CD14-positive monocyte (primary cell): ENCODE measurements around the gene AOPEP. TPM values are rescaled to one million over a fixed set of nuclear protein-coding genes. Genes with fewer than 3 reads are reported as not detected.

ENCODE experiments used
- DNase-seq, 3 donors: peaks; one replicate each; pipeline ENCODE4 v3.0.0-alpha.2; 2011 to 2022
- H2AFZ ChIP-seq: 2 replicates; pipeline ENCODE4 v1.6.0; 2012; ENCODE audit warnings: mild to moderate bottlenecking, low read depth, low read length, inconsistent platforms; ENCODE audit not compliant: insufficient read depth, poor library complexity, severe bottlenecking
- H3K27ac ChIP-seq, 2 donors: 1 replicate in 1 of 2; 2 replicates in 1 of 2; pipeline ENCODE4 v1.5.1; 2012 to 2013; ENCODE audit warnings: low read length in 2 of 2, control low read depth in 1 of 2, inconsistent platforms in 1 of 2, low read depth in 1 of 2, mild to moderate bottlenecking in 1 of 2
- H3K27me3 ChIP-seq, 2 donors: one replicate each; pipeline versions ENCODE4 v1.6.0 to v1.6.1; 2011 to 2013; ENCODE audit warnings: low read length in 2 of 2; ENCODE audit not compliant: control insufficient read depth in 2 of 2, insufficient read depth in 2 of 2
- H3K36me3 ChIP-seq, 2 donors: replicated peaks in 1 of 2; 1 replicate in 1 of 2; 2 replicates in 1 of 2; pipeline versions ENCODE4 v1.5.1 to v1.6.1; 2012 to 2013; ENCODE audit warnings: low read length in 2 of 2, control low read depth in 1 of 2, inconsistent platforms in 1 of 2, mild to moderate bottlenecking in 1 of 2; ENCODE audit not compliant: insufficient read depth in 2 of 2, control insufficient read depth in 1 of 2
- H3K4me1 ChIP-seq, 2 donors: 1 replicate in 1 of 2; 2 replicates in 1 of 2; pipeline versions ENCODE4 v1.5.1 to v1.6.1; 2012 to 2013; ENCODE audit warnings: low read length in 2 of 2, control low read depth in 1 of 2, inconsistent platforms in 1 of 2, mild to moderate bottlenecking in 1 of 2, moderate library complexity in 1 of 2; ENCODE audit not compliant: insufficient read depth in 2 of 2, control insufficient read depth in 1 of 2
- H3K4me2 ChIP-seq: replicated peaks from 2 replicates; pipeline ENCODE3; 2012; ENCODE audit warnings: low read length, moderate library complexity, mild to moderate bottlenecking; ENCODE audit not compliant: poor library complexity, severe bottlenecking; ENCODE audit errors: extremely low read depth
- H3K4me3 ChIP-seq, 3 experiments: fragments of 200-600 bp in 1 of 3; sonication (generic) in 1 of 3; replicated peaks in 1 of 3; 1 replicate in 2 of 3; 2 replicates in 1 of 3; pipeline ENCODE4 v1.5.1; 2011 to 2013; ENCODE audit warnings: low read length in 3 of 3, mild to moderate bottlenecking in 3 of 3, control low read depth in 2 of 3, low read depth in 2 of 3, inconsistent platforms in 1 of 3, moderate library complexity in 1 of 3
- H3K79me2 ChIP-seq: 2 replicates; pipeline ENCODE4 v1.6.0; 2012; ENCODE audit warnings: mild to moderate bottlenecking, control low read depth, inconsistent platforms, low read length, moderate library complexity; ENCODE audit not compliant: insufficient read depth
- H3K9ac ChIP-seq: 2 replicates; pipeline ENCODE4 v1.6.0; 2017; ENCODE audit warnings: low read length, mild to moderate bottlenecking; ENCODE audit not compliant: insufficient read depth, poor library complexity, severe bottlenecking
- H3K9me3 ChIP-seq, 2 donors: replicated peaks in 1 of 2; 1 replicate in 1 of 2; 2 replicates in 1 of 2; pipeline versions ENCODE4 v1.5.1 to v1.6.1; 2012 to 2013; ENCODE audit warnings: low read length in 2 of 2, control low read depth in 1 of 2; ENCODE audit not compliant: control insufficient read depth in 1 of 2, insufficient read depth in 1 of 2
- H4K20me1 ChIP-seq: 2 replicates; pipeline ENCODE4 v1.6.0; 2012; ENCODE audit warnings: mild to moderate bottlenecking, low read length, control low read depth, moderate library complexity; ENCODE audit not compliant: insufficient read depth
- H3K27ac Mint-ChIP-seq, 7 donors: one replicate each; pipeline ENCODE4 v1.8.0; 2020; ENCODE audit warnings: mild to moderate bottlenecking in 7 of 7, mixed read lengths in 7 of 7, moderate library complexity in 6 of 7, inconsistent platforms in 2 of 7
- H3K27me3 Mint-ChIP-seq, 3 donors: one replicate each; pipeline ENCODE4 v1.8.0; 2021 to 2022; ENCODE audit warnings: low read depth in 3 of 3, mild to moderate bottlenecking in 3 of 3, mixed read lengths in 3 of 3, moderate library complexity in 3 of 3, inconsistent platforms in 1 of 3
- H3K36me3 Mint-ChIP-seq, 2 donors: one replicate each; pipeline ENCODE4 v1.8.0; 2020; ENCODE audit warnings: mixed read lengths in 2 of 2, inconsistent platforms in 1 of 2, mild to moderate bottlenecking in 1 of 2
- H3K4me1 Mint-ChIP-seq: one replicate; pipeline ENCODE4 v1.8.0; 2020; ENCODE audit warnings: mild to moderate bottlenecking, mixed read lengths
- H3K4me3 Mint-ChIP-seq, 2 donors: one replicate each; pipeline ENCODE4 v1.8.0; 2020; ENCODE audit warnings: mild to moderate bottlenecking in 2 of 2, mixed read lengths in 2 of 2, moderate library complexity in 1 of 2
- H3K9me3 Mint-ChIP-seq, 7 donors: one replicate each; pipeline ENCODE4 v1.8.0; 2020 to 2022; ENCODE audit warnings: mixed read lengths in 7 of 7, mild to moderate bottlenecking in 6 of 7, moderate library complexity in 6 of 7, inconsistent platforms in 2 of 7
- CTCF ChIP-seq: fragments of 200-600 bp; IDR thresholded peaks from one replicate; pipeline ENCODE4 v1.8.0; 2022; ENCODE audit warnings: antibody characterized with exemption, mild to moderate bottlenecking
- WGBS: methylation state at CpG from one replicate; pipeline ENCODE4 v1.1.5; 2013; ENCODE audit warnings: missing lambda C conversion rate; ENCODE audit not compliant: insufficient coverage; 5-methylcytosine and 5-hydroxymethylcytosine counted together
- intact Hi-C, 2 donors: fragments of 100-400 bp; cut with micrococcal nuclease; formaldehyde crosslinking; loops; one replicate each; pipeline versions ENCODE4 v1.15.0 to v1.15.1; 2023
- polyA plus RNA-seq, 3 donors: library from polyadenylated mRNA; depleted of rRNA in 1 of 3; unstranded in 2 of 3; stranded (reverse) in 1 of 3; fragments of 300-500 nt in 2 of 3; fragments of >200 nt in 1 of 3; fragmentation: Illumina TruSeq in 2 of 3; gene quantifications; 1 replicate in 2 of 3; 2 replicates in 1 of 3; pipeline ENCODE4 v1.2.3, GENCODE V29; 2012 to 2021

AOPEP gene
- polyA plus RNA-seq, 3 donors: 3.0 to 4.1 (median 3.1) TPM

GRCh38 chr9:94996641-94997040 lies 270.1 kb downstream of the AOPEP start:
- no peak for TF ChIP-seq CTCF
- no peak overlapping the region for H3K4me3 ChIP-seq
- no peak for DNase-seq
- peaks cover 6 to 9% of the 10 kb centered on the region in 2 donors for H3K27me3 ChIP-seq
- Mint-ChIP-seq H3K4me3 (no peak overlapping the region), H3K27ac (no peak overlapping the region), H3K36me3 (peaks cover 5% of the 10 kb centered on the region in 2 donors), H3K4me1 (peaks cover 2% of the 10 kb centered on the region), H3K27me3 (peaks cover 4 to 11% (median 10%) of the 10 kb centered on the region in 3 donors), H3K9me3 (no peaks in the 10 kb centered on the region)
- H3K4me2 ChIP-seq: no peak overlapping the region
- H3K4me1 ChIP-seq: no peaks in the 10 kb centered on the region
- H3K36me3 ChIP-seq: no peaks in the 10 kb centered on the region
- no peaks in the 10 kb centered on the region for H4K20me1 ChIP-seq
- H3K27ac ChIP-seq: no peak overlapping the region
- no peak overlapping the region for H3K9ac ChIP-seq
- intact Hi-C loops: no loop called here
- no peaks in the 10 kb centered on the region for H3K9me3 ChIP-seq
- H2AFZ ChIP-seq: no peak overlapping the region
- H3K79me2 ChIP-seq: no peaks in the 10 kb centered on the region
- no CpG with 5 or more reads among the region's 1 CpG for WGBS

GRCh38 chr9:94997727-94998126 lies 271.2 kb downstream of the AOPEP start:
- Histone ChIP-seq H3K27ac (no peak overlapping the region), H3K27me3 (peaks cover 14 to 19% of the 10 kb centered on the region in 2 donors), H3K4me3 (no peak overlapping the region), H3K36me3 (no peaks in the 10 kb centered on the region), H4K20me1 (no peaks in the 10 kb centered on the region), H3K9ac (no peak overlapping the region), H2AFZ (no peak overlapping the region), H3K4me2 (no peak overlapping the region), H3K4me1 (no peaks in the 10 kb centered on the region), H3K79me2 (no peaks in the 10 kb centered on the region), H3K9me3 (no peaks in the 10 kb centered on the region)
- peaks cover 0 to 2% of the 10 kb centered on the region in 2 donors for H3K36me3 Mint-ChIP-seq
- H3K4me1 Mint-ChIP-seq: peaks cover 2% of the 10 kb centered on the region
- intact Hi-C loops: no loop called here
- peaks cover 0 to 2% (median 0%) of the 10 kb centered on the region in 7 donors for H3K9me3 Mint-ChIP-seq
- WGBS: 100% methylated on average over 2 of the region's 5 CpGs
- no peak for DNase-seq
- peak overlapping the region in 1 of 7 donors; percentile 57 for H3K27ac Mint-ChIP-seq
- peak overlapping the region in 1 of 2 donors; percentile 24 for H3K4me3 Mint-ChIP-seq
- no peak for TF ChIP-seq CTCF
- peaks cover 11 to 21% (median 21%) of the 10 kb centered on the region in 3 donors for H3K27me3 Mint-ChIP-seq
